ENCODE data around the gene TRIM38.
A peak's percentile ranks its signal among the peaks of the same experiment; 100 is the strongest.
"Not testable (repeated sequence)": the region's sequence is repeated elsewhere in the genome, so short reads cannot be mapped to it uniquely, and the experiment has no call there.

TRIM38 gene

DNA sequence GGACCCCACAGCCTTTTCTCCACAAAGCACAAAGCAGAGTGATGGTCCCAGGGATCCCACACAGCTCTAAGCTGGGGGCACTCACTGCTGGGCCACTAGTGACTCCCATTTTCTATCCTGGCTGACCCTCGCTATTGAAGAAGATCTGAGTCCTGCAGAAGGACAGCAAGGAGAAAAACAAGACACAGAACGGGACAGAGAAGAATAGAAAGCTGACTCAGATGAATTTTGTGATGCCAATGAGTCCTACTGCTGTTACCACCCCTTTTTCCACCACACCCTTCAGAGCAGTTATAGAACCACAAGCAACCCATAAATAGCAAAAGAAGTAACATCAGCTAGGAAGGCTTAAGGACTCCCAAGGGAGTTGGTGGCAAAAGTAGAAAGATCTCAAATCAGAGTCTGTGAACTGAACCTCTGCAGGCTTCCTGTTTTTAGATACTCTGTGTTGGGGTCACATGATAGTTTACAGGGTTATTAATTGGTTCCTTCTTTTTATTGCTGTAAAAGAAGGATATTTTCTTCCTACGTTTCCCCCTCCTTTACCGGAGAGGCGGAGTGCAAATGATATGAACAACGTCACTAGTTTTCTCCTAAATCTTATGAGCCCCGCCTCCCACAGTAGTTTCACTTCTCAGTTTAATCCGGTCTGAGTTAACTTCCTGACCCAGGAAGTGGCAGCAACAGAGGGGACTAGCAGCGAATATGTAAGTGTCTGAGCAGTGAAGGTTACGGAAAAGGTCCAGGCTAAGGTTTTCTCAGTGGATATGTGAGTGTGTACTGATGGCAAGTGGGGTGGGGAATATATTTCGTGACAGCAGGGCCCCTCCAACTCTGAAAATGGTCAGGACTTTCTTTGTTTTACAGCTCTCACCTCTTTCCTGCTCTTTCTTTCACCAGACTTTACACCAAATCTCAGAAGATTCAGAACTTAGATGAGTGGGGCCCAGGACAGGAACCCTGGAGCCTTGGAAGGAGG is at the start of gene TRIM38:
TRIM38 (plus strand) TSS at position 654 of the 979 bp plus-strand sequence. CDS start 3,721 bp downstream, outside the sequence.
- peak; percentile 65 for DNase-seq (ENCODE audit: low spot score)

DNA sequence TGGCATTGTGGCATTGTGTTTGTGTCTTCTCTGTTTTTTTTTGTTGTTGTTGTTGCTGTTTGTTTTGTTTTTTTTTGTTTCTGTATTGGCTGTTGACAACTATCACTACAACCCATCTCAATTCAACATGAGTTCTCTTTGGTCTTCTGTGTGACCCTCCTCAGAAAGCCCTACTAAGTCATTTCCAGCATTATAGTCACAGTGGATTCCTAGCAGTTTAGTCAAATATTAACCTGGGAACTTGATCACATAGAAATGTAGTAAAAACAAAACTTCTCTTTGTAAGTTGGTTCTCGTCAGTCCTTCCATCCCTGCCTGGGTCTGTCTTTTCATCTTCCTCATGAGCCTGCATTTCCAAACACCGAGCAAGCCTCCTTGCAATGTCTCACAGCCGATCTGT is 48.9 kb upstream of the TRIM38 start:
- no peak for DNase-seq (ENCODE audit: low spot score)

DNA sequence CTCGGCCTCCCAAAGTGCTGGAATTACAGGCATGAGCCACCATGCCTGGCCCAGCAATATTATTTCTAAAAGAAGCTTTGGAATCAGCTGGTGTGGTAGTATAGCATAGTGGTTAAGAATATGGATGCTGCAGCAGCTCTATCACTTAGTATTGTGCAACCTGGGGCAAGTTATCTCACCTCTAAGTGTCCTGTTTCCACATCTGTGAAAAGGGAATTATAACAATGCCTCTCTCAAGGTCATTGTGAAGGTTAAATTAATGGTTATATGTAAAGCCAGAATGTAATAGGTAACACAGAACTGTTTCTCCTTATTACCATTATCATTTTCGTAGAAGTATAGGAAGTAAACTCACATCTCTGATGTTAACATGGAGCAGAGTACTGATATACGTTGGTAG is 46.3 kb upstream of the TRIM38 start:
- no peak for DNase-seq (ENCODE audit: low spot score)

GRCh38 chr6:25916789-25917490 is 45.7 kb upstream of the TRIM38 start:
- DNase-seq (ENCODE audit: low spot score) = no peak

DNA sequence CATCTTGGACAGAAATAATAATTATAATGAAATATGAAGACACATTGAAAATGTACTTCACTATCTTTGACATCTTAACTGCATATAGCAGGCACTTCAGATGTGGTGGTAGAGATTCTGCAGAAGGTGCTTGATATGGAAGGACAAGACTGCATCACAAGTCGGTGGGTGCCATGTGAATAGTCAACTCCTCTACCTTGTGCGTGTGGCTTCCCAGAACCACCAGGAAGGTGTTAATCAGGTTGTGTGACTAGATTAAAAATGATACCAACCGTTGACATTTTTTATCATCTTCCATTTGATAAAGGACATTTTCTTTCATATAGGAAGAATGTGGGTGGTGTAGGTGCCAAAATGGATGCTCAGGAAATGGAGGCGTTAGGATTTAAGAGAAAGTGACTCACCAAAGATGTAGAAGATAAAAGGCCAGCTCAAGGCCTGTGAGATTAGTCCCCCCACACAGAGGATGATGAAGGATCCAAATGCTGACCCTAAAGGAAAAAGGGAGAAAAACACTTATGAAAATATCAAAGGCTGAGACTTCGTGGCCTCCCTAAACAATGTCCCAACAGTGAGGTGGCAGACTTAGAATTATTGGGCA is 44.4 kb upstream of the TRIM38 start:
- DNase-seq (ENCODE audit: low spot score) = no peak

GRCh38 chr6:25919657-25920056 is 42.9 kb upstream of the TRIM38 start:
- no peak for DNase-seq (ENCODE audit: low spot score)

DNA sequence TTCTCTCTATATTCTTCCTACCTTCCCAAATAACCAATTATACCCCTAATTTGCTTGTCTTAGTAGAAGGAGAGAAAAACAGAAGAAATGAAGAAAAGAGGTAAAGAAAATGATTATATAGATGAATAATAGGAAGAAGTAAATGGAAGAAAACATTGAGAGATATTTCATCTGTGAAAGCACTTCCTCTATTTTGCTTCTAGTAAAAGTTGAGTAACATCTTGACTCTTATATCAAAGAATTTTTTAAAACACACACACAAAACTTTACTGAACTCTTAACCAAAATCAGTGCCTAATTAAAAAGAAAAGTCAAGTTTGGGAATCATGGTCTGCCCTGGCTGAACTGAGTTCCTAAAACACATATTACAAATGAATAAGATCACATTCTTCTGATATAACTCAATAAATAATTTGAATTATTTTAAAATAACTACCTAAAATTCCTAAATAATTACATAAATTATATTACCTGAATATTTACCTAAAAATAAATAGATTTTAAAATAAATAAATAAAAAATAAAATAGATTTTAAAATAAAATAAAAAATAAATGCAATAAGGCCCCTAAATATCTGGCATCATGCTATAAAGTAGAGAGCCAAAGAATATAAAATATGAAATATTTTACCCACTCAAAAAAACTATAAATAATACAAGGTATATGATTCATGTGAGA is 40.9 kb upstream of the TRIM38 start:
- no peak for DNase-seq (ENCODE audit: low spot score)

DNA sequence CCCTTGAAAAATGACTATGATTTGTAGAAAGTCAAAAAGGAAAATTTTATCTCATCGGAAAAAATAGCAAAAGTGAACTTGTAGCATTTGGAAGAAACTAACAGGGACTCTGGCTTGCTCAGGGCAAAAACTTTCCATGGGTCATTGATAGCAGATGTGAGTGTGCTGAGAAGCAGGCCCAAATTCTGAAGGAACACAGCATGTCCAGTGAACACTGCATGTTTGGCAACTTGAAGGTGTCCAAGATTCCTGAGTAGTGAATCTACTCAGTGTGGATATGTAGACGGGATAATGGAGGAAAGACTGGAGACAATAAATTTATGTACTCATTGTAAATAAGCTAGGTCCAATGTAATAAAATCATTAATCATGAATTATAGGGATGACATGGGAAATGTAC is 40.3 kb upstream of the TRIM38 start:
- no peak for DNase-seq (ENCODE audit: low spot score)

- DNase-seq (ENCODE audit: low spot score) = no peak
Observed at GRCh38 chr6:25925876-25926275, 36.7 kb upstream of the TRIM38 start.

GRCh38 chr6:25927178-25927577 is 35.4 kb upstream of the TRIM38 start:
- no peak for DNase-seq (ENCODE audit: low spot score)

- DNase-seq (ENCODE audit: low spot score) = no peak
Observed at GRCh38 chr6:25927756-25928216, 34.8 kb upstream of the TRIM38 start.

- no peak for DNase-seq (ENCODE audit: low spot score)
Observed at GRCh38 chr6:25928562-25929324, 33.9 kb upstream of the TRIM38 start.

- DNase-seq (ENCODE audit: low spot score) = not testable (repeated sequence)
Observed at GRCh38 chr6:25929785-25930184, 32.8 kb upstream of the TRIM38 start.

DNA sequence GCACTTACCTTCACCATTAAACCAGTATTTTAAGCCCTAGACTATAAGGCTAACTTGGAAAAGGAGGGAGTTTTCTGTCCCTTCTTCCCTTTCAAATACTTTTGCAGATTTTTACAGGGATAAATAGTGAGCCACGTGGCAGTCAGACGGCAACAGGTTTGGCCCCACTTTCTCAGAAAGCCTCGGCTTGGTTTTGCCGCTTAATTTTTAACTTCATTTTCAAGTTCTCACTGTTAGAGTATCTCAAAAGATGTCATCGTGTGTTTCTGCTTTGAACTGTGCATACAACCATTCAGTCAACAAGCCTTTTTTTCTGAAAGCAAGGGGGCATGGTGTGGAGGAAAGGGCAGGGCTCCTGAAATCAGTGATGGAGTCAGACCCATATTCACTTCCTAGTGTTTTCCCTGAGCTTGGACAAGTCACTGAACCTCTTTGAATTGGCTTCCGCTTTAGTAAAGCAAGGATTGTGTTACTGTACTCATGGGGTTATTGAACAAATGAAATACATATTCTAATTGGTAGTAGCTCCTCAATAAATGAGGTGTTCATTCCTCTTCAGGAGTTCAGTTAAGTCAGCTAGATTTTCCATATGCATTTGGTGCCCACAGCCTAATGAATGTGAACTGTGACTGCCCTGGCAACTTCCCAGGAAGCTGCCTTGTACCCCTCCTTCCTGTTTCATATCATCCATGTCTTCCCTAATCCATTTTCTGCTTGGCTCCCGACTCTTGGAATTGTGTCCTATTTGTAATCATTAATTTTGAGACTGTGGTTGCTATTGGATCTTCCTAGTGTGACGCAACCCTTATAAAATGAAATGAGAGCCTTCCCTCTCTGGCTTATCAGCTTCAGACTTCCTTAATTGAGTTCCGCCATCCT is 31.8 kb upstream of the TRIM38 start, which contains the start of gene SLC17A2:
SLC17A2 (minus strand) TSS at position 160 of the 879 bp plus-strand sequence. CDS start 4,895 bp downstream, outside the sequence.
- no peak for DNase-seq (ENCODE audit: low spot score)

- no peak for DNase-seq (ENCODE audit: low spot score)
Observed at GRCh38 chr6:25931411-25931709, 31.2 kb upstream of the TRIM38 start.

- no peak for DNase-seq (ENCODE audit: low spot score)
Observed at GRCh38 chr6:25934156-25934555, 28.4 kb upstream of the TRIM38 start.

GRCh38 chr6:25934735-25935313 is 27.8 kb upstream of the TRIM38 start:
- no peak for DNase-seq (ENCODE audit: low spot score)

GRCh38 chr6:25935953-25936352 is 26.6 kb upstream of the TRIM38 start:
- DNase-seq (ENCODE audit: low spot score) = no peak

GRCh38 chr6:25939593-25939992 is 23.0 kb upstream of the TRIM38 start:
- no peak for DNase-seq (ENCODE audit: low spot score)
